Lower leg skin (tissue), 3 donors: ENCODE results near the gene TTC39B.

Experiments used
- POLR2A ChIP-seq, 2 donors: fragments of 450-650 bp; IDR thresholded peaks; one replicate each; pipeline ENCODE4 v1.6.1; 2016 to 2017; ENCODE audit warnings: antibody characterized with exemption in 2 of 2, mild to moderate bottlenecking in 1 of 2, moderate library complexity in 1 of 2
- TF ChIP-seq, protein P1 (sequence below), 3 donors: fragments of 450-650 bp; IDR thresholded peaks; one replicate each; pipeline ENCODE4 v1.5.1; 2016; ENCODE audit warnings: antibody characterized with exemption in 3 of 3, mild to moderate bottlenecking in 3 of 3, moderate library complexity in 2 of 3

DNA sequence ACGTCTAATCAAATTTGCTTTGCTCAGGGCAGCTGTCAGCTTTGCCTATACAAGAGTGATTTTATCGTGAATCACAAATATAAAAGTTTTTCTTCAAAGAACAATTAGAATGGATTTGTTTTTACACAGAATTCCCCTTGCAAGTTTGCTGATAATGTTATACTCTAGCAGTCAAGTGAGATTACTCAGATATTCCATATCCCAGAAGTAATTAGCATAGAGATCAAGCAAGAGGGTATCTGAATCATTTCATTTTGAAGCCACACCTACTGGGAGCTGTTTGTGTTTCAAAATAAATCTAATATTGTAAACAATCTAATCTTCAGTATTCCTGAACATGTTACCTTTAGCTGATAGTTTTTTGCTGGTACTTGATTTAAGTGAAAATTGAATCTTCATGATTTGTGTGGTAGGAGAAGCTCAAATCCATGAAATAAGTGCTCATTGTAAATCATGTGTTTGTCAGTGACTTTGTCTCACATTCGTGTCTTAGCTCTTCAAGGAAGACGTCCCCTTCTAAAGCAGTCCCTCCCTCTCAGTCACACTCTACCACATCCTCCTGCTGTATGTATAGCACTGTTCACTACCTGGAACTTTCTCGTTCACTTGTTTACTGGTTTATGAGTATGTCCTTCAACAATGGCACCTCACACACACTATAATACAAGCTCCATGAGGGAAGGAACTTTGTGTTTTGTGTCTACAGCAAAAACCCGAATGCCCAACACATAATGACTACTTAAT, 3.3 kb upstream of the TTC39B start:
- TF ChIP-seq, protein P1, sequence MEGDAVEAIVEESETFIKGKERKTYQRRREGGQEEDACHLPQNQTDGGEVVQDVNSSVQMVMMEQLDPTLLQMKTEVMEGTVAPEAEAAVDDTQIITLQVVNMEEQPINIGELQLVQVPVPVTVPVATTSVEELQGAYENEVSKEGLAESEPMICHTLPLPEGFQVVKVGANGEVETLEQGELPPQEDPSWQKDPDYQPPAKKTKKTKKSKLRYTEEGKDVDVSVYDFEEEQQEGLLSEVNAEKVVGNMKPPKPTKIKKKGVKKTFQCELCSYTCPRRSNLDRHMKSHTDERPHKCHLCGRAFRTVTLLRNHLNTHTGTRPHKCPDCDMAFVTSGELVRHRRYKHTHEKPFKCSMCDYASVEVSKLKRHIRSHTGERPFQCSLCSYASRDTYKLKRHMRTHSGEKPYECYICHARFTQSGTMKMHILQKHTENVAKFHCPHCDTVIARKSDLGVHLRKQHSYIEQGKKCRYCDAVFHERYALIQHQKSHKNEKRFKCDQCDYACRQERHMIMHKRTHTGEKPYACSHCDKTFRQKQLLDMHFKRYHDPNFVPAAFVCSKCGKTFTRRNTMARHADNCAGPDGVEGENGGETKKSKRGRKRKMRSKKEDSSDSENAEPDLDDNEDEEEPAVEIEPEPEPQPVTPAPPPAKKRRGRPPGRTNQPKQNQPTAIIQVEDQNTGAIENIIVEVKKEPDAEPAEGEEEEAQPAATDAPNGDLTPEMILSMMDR (IDR thresholded peaks at IDR 0.05): no peak
- no peak for TF ChIP-seq POLR2A (IDR thresholded peaks at IDR 0.05)
